Keratinocyte (primary cell): ENCODE measurements around the gene DLG2.

Source experiments
- CTCF ChIP-seq, 3 experiments: IDR thresholded peaks in 1 of 3; conservative IDR thresholded peaks in 1 of 3; optimal IDR thresholded peaks in 1 of 3; 2 replicates in 2 of 3; 3 replicates in 1 of 3; pipeline versions ENCODE3 to v1.5.1; 2011; ENCODE audit warnings: low read length in 3 of 3, mild to moderate bottlenecking in 3 of 3, moderate library complexity in 2 of 3, control low read depth in 1 of 3, inconsistent platforms in 1 of 3; ENCODE audit not compliant: insufficient read depth in 2 of 3; ENCODE audit errors: extremely low read depth in 1 of 3
- EZH2 ChIP-seq: IDR thresholded peaks from one replicate; pipeline ENCODE4 v1.6.1; 2012; ENCODE audit warnings: inconsistent platforms, mild to moderate bottlenecking, low read length, moderate library complexity

- TF ChIP-seq CTCF (optimal IDR thresholded peaks at IDR 0.05 in 1 of 3, IDR thresholded peaks at IDR 0.05 in 1 of 3, conservative IDR thresholded peaks at IDR 0.05 in 1 of 3; ENCODE audit: extremely low read depth in 1 of 3, insufficient read depth in 2 of 3, low read length in 3 of 3) (no peak), EZH2 (no peak)
Observed at GRCh38 chr11:85619499-85619898, 7.6 kb downstream of the DLG2 start.
